AG04449 (cell line): ENCODE results near the gene CASP10.
A peak's percentile ranks its signal among the peaks of the same experiment; 100 is the strongest.

Experiments used
- CTCF ChIA-PET: fragments of 350-600 bp; formaldehyde crosslinking; extraction: SDS; loops from one replicate; lab custom pipeline; 2021; ENCODE audit warnings: antibody characterized with exemption; lab: Yijun Ruan, JAX
- POLR2A ChIA-PET: fragments of 400-600, 350-600 bp; formaldehyde crosslinking; extraction: SDS; loops from one replicate; lab custom pipeline; 2020; ENCODE audit warnings: antibody characterized with exemption, inconsistent platforms; lab: Yijun Ruan, JAX
- DNase-seq: peaks from one replicate; pipeline ENCODE4 v3.0.0-alpha.2; 2010; ENCODE audit warnings: low read depth, low spot score
- H3K4me3 ChIP-seq: 2 replicates; pipeline ENCODE4 v1.5.1; 2011; ENCODE audit warnings: low read depth, mild to moderate bottlenecking, control low read depth, low read length
- CTCF ChIP-seq: IDR thresholded peaks from one replicate; pipeline ENCODE4 v1.5.1; 2011; ENCODE audit warnings: mild to moderate bottlenecking, moderate library complexity, low read length, control low read depth, inconsistent platforms; ENCODE audit not compliant: insufficient read depth; ENCODE audit errors: missing control alignments

The CASP10 gene

GRCh38 chr2:201150454-201151020, 32.4 kb upstream of the CASP10 start:
- ChIA-PET POLR2A (interaction anchor here (0.7 to 1.6 kb wide), 5 partner anchors 20 to 35 kb away, joined by 3 to 8 read pairs (median 4); partner anchors contain the start of gene CFLAR), CTCF (interaction anchor here (2.0 to 4.2 kb wide), 2 partner anchors 8 to 33 kb away, joined by 15 to 27 read pairs; no protein-coding TSS in a partner anchor)
- DNase-seq: no peak
- H3K4me3 ChIP-seq: peak overlapping the region; percentile 3
- no peak for TF ChIP-seq CTCF

- CTCF ChIA-PET: interaction anchor here (0.6 to 4.2 kb wide), 4 partner anchors 8 to 81 kb away, joined by 3 to 27 read pairs (median 9); no protein-coding TSS in a partner anchor
- peak overlapping the region; percentile 3 for H3K4me3 ChIP-seq
- POLR2A ChIA-PET: interaction anchor here (0.6 to 1.6 kb wide), 6 partner anchors 20 to 202 kb away, joined by 3 to 5 read pairs (median 4); partner anchors contain the start of gene CFLAR
- peak; percentile 73 for DNase-seq
- TF ChIP-seq CTCF: no peak
These were observed 31.6 kb upstream of the CASP10 start for GRCh38 chr2:201151127-201151981.

GRCh38 chr2:201152517-201152916, 30.4 kb upstream of the CASP10 start:
- no peak for TF ChIP-seq CTCF
- no peak overlapping the region for H3K4me3 ChIP-seq
- ChIA-PET POLR2A (no interaction called here), CTCF (interaction anchor here (0.8 to 1.8 kb wide), 3 partner anchors 26 to 83 kb away, joined by 3 to 4 read pairs (median 3); no protein-coding TSS in a partner anchor)
- no peak for DNase-seq

GRCh38 chr2:201152999-201153815, 29.7 kb upstream of the CASP10 start:
- TF ChIP-seq CTCF: no peak
- CTCF ChIA-PET: interaction anchor here (0.8 to 3.0 kb wide), 5 partner anchors 27 to 84 kb away, joined by 3 to 13 read pairs (median 3); no protein-coding TSS in a partner anchor
- POLR2A ChIA-PET: no interaction called here
- H3K4me3 ChIP-seq: no peak overlapping the region
- DNase-seq: no peak

GRCh38 chr2:201154615-201155399, 28.1 kb upstream of the CASP10 start:
- no peak for DNase-seq
- no peak for TF ChIP-seq CTCF
- CTCF ChIA-PET: interaction anchor here (0.9 to 3.0 kb wide), 7 partner anchors 12 to 253 kb away, joined by 3 to 16 read pairs (median 4); no protein-coding TSS in a partner anchor
- POLR2A ChIA-PET: interaction anchor here (0.6 kb wide), 1 partner anchor 9 kb away, joined by 3 read pairs; no protein-coding TSS in a partner anchor
- no peak overlapping the region for H3K4me3 ChIP-seq
